Muscle layer of duodenum (tissue), 2 donors: Measurements from ENCODE around the gene VSIG8.

Experiments used
- H3K27ac ChIP-seq: one replicate; pipeline ENCODE4 v1.7.0; 2013; ENCODE audit warnings: mild to moderate bottlenecking, low read length
- H3K27me3 ChIP-seq: one replicate; pipeline ENCODE4 v1.7.0; 2013; ENCODE audit warnings: low read depth, mild to moderate bottlenecking, control low read depth, low read length
- H3K36me3 ChIP-seq, 2 donors: one replicate each; pipeline ENCODE4 v1.7.0; 2013; ENCODE audit warnings: low read length in 2 of 2, control low read depth in 1 of 2, mild to moderate bottlenecking in 1 of 2; ENCODE audit not compliant: insufficient read depth in 2 of 2, control insufficient read depth in 1 of 2
- H3K4me1 ChIP-seq, 2 donors: one replicate each; pipeline ENCODE4 v1.7.0; 2013; ENCODE audit warnings: low read length in 2 of 2, mild to moderate bottlenecking in 2 of 2, control low read depth in 1 of 2, moderate library complexity in 1 of 2; ENCODE audit not compliant: insufficient read depth in 2 of 2, control insufficient read depth in 1 of 2
- H3K4me3 ChIP-seq, 2 donors: one replicate each; pipeline ENCODE4 v1.7.0; 2013; ENCODE audit warnings: low read length in 2 of 2, low read depth in 1 of 2, mild to moderate bottlenecking in 1 of 2
- H3K9me3 ChIP-seq, 2 donors: one replicate each; pipeline ENCODE4 v1.7.0; 2013; ENCODE audit warnings: low read length in 2 of 2, control low read depth in 1 of 2, mild to moderate bottlenecking in 1 of 2; ENCODE audit not compliant: control insufficient read depth in 1 of 2
- donor health status: healthy.

The VSIG8 gene

DNA sequence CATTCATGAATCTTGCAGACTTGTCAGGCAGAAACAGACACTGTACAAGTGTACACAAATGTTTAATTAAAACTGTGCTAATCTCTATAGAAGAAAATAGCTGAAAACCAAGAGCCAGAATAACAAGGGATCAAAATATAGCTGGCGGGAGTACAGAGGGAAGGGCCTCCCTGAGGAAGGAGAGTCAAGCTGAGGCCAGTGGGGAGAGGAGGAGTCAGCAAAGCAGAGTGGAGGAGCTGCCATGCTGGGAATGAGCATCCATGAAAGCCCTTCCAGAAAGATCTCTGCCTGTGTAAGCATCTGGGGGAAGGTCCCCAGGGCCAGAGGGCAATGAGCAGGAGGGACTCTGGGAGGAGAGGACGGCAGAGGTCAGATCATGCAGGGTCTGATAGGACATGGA lies 20.7 kb downstream of the VSIG8 start:
- Histone ChIP-seq H3K4me3 (no peak overlapping the region), H3K4me1 (no peaks in the 10 kb centered on the region), H3K27ac (no peak overlapping the region), H3K9me3 (no peaks in the 10 kb centered on the region), H3K27me3 (no peaks in the 10 kb centered on the region), H3K36me3 (peaks cover 0 to 3% of the 10 kb centered on the region in 2 donors)

DNA sequence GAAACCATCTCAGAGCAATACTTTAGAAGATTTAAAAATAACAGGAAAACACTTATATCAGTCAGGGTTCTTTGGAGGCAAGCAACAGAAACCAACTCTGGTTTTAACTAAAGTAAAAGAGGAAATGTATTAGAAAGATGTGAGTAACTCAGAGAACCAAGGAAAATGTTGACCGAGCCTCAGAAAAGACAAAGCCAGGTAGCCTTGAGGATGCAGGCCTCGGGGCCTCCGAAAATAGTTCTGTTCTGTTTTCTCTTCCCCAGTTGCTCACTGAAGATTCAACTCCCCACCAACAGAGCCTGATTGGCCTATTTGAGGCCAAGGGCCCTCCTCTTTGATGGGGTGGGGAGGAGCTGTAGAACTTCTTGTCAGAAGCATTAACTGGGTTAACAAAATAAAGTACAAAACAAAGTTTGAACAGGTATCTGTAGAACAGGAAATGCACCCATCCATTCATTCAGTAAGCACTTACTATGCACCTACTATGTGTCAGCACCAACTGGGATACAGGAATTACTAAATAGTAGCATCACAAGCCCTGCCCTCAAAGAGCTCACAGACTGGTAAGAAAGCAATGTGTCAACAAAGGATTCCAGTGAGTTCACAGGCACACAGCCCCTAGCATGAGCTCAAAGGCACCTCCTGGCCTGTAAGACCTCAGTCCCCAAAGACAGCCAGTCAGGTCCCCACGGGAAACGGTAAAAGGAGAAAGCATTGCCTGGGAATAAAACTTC lies 23.2 kb downstream of the VSIG8 start:
- peaks cover 0 to 6% of the 10 kb centered on the region in 2 donors for H3K36me3 ChIP-seq
- H3K27me3 ChIP-seq: no peaks in the 10 kb centered on the region

DNA sequence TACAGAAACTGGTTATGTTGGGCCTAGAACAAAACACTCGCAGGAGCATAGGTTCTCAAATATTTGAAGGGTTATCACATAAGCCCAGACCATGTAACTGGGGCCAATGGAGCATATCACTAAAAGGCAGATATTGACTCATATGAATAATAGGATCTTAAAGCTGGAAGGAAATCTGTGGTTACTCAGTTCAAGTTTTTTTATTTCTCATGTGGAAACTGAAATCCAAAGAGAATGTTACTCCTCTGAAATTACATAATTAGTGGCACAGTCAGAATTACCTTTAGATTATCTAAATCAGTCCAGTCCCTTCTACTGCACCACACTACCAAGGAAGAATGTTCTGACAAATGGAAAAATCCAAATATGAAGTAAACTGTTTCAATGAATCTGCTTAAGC lies 23.7 kb downstream of the VSIG8 start:
- Histone ChIP-seq H3K9me3 (no peaks in the 10 kb centered on the region), H3K36me3 (peaks cover 0 to 6% of the 10 kb centered on the region in 2 donors), H3K4me1 (no peaks in the 10 kb centered on the region), H3K27me3 (no peaks in the 10 kb centered on the region), H3K27ac (no peak overlapping the region), H3K4me3 (no peak overlapping the region)

More for the DNA sequence above, 23.2 kb downstream of the VSIG8 start:
- no peak overlapping the region for H3K4me3 ChIP-seq
- H3K4me1 ChIP-seq: no peaks in the 10 kb centered on the region
- no peak overlapping the region for H3K27ac ChIP-seq
- H3K9me3 ChIP-seq: no peaks in the 10 kb centered on the region

DNA sequence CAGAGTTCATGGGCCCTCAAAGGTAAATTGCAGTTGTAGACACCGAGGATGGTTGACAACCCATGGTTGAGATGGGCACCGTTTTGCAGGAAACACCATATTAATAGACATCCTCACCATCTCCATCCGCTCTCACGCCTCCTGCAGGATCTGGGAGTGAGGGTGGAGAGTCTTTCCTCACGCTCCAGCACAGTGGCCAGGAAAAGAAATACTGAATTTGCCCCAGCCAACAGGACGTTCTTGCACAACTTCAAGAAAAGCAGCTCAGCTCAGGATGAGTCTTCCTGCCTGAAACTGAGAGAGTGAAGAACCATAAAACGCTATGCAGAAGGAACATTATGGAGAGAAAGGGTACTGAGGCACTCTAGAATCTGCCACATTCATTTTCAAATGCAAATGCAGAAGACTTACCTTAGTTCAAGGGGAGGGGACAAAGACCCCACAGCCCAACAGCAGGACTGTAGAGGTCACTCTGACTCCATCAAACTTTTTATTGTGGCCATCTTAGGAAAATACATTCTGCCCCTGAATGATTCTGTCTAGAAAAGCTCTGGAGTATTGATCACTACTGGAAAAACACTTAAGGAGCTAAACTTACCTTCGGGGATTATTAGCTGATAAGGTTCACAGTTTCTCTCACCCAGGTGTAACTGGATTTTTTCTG lies 26.5 kb downstream of the VSIG8 start:
- Histone ChIP-seq H3K36me3 (peaks cover 0 to 6% of the 10 kb centered on the region in 2 donors), H3K27me3 (no peaks in the 10 kb centered on the region), H3K4me3 (no peak overlapping the region), H3K9me3 (no peaks in the 10 kb centered on the region), H3K4me1 (no peaks in the 10 kb centered on the region), H3K27ac (no peak overlapping the region)

DNA sequence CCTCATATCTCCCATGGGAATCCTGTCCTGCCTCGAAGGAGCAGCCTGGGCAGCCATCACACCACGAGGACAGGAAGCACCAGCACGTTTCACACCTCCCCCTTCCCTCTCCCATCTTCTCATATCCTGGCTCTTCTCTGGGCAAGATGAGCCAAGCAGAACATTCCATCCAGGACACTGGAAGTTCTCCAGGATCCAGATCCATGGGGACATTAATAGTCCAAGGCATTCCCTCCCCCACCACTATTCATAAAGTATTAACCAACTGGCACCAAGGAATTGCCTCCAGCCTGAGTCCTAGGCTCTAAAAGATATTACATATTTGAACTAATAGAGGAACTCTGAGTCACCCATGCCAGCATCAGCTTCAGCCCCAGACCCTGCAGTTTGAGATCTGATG lies 27.1 kb downstream of the VSIG8 start:
- H3K4me3 ChIP-seq: no peak overlapping the region
- peaks cover 0 to 6% of the 10 kb centered on the region in 2 donors for H3K36me3 ChIP-seq
- no peak overlapping the region for H3K27ac ChIP-seq
- peaks cover 0 to under 1% of the 10 kb centered on the region in 2 donors for H3K4me1 ChIP-seq
- no peaks in the 10 kb centered on the region for H3K9me3 ChIP-seq
- H3K27me3 ChIP-seq: no peaks in the 10 kb centered on the region

DNA sequence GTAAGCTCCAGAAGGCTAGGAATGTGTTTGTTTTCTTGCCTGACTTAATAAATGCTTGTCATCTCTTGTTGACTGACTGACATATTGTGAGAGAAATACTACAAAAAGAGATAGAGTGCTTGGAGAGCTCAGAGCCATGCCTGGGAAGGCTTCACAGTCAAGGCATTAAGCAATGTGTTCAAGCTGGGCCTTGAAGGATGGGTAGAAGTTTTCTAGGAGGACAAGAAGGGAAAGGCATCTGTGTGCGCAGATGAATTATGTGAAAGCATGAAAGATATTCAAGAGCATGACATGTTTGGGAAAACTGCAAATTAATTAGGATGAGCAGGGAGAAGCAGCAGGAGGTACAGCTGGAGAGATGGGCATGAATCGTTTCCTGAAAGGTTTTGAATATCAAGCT lies 30.1 kb downstream of the VSIG8 start:
- peaks cover 0 to 6% of the 10 kb centered on the region in 2 donors for H3K36me3 ChIP-seq

DNA sequence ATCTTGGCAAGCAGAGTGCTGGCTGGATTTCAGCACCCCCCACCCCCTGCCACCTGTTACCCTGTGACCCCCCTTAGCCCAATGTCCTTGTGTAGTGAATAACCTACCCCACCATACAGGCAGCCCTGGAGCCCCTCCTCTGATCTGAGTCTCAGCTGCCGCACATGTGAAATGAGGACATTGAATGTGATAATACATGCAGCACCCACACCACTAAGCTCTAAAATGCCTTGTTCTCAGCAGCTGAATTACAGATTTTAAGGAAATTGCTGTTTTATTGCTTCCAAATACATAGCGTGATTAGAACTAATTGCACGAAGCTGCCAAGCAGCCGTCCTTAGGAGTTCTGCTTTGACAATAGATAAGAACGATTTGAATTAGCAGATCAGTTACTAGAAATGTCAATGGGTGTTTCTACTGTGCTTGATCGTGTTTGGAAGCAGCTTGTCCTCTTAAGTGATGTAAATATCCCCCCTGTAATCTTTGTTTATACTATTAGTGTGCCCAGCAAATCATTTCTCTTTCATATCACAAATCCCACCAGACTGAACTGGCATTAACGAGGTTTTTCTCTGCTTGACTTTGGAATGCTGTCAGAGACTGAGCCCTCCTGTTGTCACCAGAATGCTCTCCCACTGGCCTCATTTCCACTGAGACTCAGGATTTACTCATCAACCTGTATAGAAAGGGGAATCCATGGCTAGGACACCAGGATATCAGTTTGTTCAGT lies 30.9 kb downstream of the VSIG8 start:
- peaks cover 0 to 1% of the 10 kb centered on the region in 2 donors for H3K36me3 ChIP-seq
- H3K9me3 ChIP-seq: no peaks in the 10 kb centered on the region
- H3K27me3 ChIP-seq: no peaks in the 10 kb centered on the region
- peaks cover 0 to 4% of the 10 kb centered on the region in 2 donors for H3K4me1 ChIP-seq
- H3K4me3 ChIP-seq: no peak overlapping the region
- no peak overlapping the region for H3K27ac ChIP-seq

More for the DNA sequence above, 30.1 kb downstream of the VSIG8 start:
- no peak overlapping the region for H3K27ac ChIP-seq
- H3K4me1 ChIP-seq: peaks cover 0 to 4% of the 10 kb centered on the region in 2 donors
- no peaks in the 10 kb centered on the region for H3K27me3 ChIP-seq
- H3K9me3 ChIP-seq: no peaks in the 10 kb centered on the region
- no peak overlapping the region for H3K4me3 ChIP-seq

DNA sequence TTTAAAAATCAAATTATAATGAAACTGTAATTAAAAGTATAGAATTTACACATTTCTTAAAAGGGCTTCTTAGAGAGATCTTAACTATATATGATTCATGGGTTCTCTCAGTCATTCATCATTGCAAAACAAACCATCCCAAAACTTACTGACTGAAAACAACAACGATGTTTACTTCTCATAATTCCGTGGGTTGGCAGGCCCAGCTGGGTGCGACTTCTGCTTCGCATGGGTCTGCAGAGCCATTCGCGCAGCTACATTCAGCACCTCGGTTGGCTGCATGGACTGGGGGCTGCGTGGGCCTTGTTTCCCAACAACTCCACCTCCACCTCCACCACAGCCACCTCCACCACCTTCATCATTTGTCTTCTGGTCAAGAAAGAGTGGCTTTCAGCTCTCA lies 31.7 kb downstream of the VSIG8 start:
- Histone ChIP-seq H3K27me3 (no peaks in the 10 kb centered on the region), H3K9me3 (no peaks in the 10 kb centered on the region), H3K4me3 (no peak overlapping the region), H3K36me3 (no peaks in the 10 kb centered on the region), H3K27ac (no peak overlapping the region), H3K4me1 (peaks cover 0 to 4% of the 10 kb centered on the region in 2 donors)

DNA sequence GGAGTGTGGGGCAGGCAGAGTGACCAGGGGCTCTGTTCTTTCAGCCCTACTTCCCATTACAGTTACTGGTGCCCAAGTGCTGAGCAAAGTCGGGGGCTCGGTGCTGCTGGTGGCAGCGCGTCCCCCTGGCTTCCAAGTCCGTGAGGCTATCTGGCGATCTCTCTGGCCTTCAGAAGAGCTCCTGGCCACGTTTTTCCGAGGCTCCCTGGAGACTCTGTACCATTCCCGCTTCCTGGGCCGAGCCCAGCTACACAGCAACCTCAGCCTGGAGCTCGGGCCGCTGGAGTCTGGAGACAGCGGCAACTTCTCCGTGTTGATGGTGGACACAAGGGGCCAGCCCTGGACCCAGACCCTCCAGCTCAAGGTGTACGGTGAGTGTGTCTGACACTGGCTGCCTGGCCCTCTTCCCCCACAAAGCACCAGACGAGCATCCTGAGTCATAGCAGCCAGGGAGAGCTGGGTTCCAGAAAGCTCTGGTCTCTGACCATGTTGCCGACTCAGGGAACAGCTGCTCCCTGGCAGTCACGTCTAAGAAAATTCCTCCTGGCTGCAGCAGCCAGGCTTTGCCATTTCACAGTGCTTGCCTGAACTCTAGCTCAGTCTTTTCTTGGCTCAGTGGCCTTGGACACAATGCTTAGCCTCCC lies 32.5 kb downstream of the VSIG8 start:
- Histone ChIP-seq H3K27ac (no peak overlapping the region), H3K9me3 (no peaks in the 10 kb centered on the region), H3K4me1 (peaks cover 0 to 4% of the 10 kb centered on the region in 2 donors), H3K36me3 (no peaks in the 10 kb centered on the region), H3K27me3 (no peaks in the 10 kb centered on the region), H3K4me3 (no peak overlapping the region)

DNA sequence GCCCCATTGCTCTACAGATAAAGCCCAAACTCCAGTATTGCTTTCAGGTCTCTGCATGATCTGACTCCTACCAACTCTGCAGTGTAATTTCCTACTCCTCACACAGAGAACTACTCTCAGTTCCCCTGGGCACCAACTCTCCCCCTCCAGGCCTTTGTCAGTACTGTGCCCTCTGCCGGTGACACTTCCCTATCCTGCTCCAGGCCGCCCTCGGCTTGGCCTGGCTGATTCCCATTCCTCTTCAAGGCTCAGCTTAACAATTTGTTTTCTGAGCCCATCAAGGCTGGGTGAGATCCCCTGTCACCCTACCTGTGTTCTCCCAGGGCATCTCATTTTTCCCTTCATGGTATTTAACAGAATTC lies 33.2 kb downstream of the VSIG8 start:
- peaks cover 0 to 4% of the 10 kb centered on the region in 2 donors for H3K4me1 ChIP-seq
- H3K27me3 ChIP-seq: no peaks in the 10 kb centered on the region
- H3K9me3 ChIP-seq: no peaks in the 10 kb centered on the region
- H3K4me3 ChIP-seq: no peak overlapping the region
- H3K27ac ChIP-seq: no peak overlapping the region
- H3K36me3 ChIP-seq: no peaks in the 10 kb centered on the region
